Measurements from ENCODE around the gene POP7. TPM values are rescaled to one million over a fixed set of nuclear protein-coding genes. Genes with fewer than 3 reads are reported as not detected.
A peak's percentile ranks its signal among the peaks of the same experiment; 100 is the strongest.
"Not testable (repeated sequence)": the region's sequence is repeated elsewhere in the genome, so short reads cannot be mapped to it uniquely, and the experiment has no call there.

Gene POP7
- total RNA-seq, 6 experiments from 2014 or later, result 30.2 to 42.2 (median 34.4) TPM

DNA sequence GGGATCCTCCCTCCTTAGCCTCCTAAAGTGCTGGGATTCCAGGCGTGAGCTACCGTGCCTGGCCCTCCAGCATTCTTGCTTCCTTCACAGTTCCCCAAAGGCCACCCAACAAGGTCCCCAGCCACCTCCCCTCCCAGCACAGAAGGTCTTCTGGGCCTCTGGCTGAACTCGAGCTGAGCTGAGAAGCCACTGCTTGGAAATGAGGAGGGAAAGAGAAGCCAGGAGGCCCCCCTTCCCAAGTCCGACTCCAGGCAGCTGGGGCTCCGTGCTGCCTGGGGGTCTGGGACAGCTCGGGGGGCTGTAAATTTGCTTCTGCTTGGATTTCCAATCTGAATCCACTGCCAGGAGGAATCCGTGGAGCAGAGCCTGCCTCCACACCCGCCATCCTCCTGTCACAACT is 8.8 kb downstream of the POP7 start:
- DNase-seq, result no peak
- Mint-ChIP-seq H3K27ac (no peak overlapping the region), H3K9me3 (no peaks in the 10 kb centered on the region), H3K4me1 (ENCODE audit: low read depth) (no peaks in the 10 kb centered on the region), H3K27me3 (ENCODE audit: insufficient read depth) (peaks cover 18% of the 10 kb centered on the region), H3K36me3 (ENCODE audit: low read depth) (no peaks in the 10 kb centered on the region), H3K4me3 (no peak overlapping the region)
- TF ChIP-seq CTCF (IDR thresholded peaks at IDR 0.05), result no peak

DNA sequence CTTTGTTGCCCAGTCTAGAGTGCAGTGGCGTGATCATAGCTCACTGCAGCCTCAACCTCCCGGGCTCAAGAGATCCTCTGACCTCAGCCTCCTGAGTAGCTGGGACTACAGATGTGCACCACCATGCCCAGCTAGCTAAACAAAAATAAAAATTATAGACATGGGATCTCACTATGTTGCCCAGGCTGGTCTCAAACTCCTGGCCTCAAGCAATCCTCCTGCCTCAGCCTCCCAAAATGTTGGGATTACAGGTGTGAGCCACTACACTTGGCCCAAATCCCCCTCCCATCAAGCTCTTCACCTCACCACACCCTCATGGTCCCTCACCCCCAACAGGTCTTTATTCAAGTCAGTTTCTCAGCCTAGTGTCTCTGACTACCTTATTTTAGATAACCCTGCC is 11.2 kb downstream of the POP7 start:
- peaks cover 37% of the 10 kb centered on the region for H3K27me3 Mint-ChIP-seq (ENCODE audit: insufficient read depth)
- H3K27ac Mint-ChIP-seq; H3K4me3 Mint-ChIP-seq; H3K4me1 Mint-ChIP-seq (ENCODE audit: low read depth); H3K9me3 Mint-ChIP-seq; H3K36me3 Mint-ChIP-seq (ENCODE audit: low read depth); DNase-seq: not testable (repeated sequence)

DNA sequence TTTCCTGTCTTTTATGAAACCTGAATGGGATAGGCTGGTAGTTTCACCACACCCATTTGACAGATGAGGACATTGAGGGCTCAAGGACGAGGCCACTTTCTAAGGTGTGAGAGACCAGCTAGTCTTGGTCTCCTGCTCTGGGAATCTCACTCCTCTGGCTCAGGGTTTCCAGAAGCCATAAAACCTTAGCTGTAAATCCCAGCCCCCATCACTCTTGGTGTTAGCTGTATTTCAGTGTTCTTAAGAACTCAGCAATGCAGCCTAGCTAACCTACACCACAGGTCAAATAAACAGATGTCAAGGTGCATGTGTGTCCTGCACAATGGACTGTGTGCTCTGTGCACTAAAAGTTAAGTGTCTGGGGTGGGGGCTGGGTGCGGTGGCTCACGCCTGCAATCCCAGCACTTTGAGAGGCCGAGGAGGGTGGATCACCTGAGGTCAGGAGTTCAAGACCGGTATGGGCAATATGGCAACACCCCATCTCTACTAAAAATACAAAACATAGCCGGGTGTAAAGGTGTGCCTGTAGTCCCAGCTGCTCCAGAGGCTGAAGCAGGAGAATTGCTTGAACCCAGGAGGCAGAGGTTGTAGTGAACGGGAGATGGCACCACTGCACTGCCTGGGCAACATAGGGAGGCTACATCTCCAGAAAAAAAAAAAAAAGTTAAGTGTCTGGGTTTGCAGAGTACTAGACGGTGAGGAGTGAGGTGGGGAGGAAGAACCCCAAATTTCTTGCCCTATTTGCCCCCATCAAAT is 13.8 kb downstream of the POP7 start:
- Mint-ChIP-seq H3K27ac (no peak overlapping the region), H3K36me3 (ENCODE audit: low read depth) (no peaks in the 10 kb centered on the region), H3K9me3 (no peaks in the 10 kb centered on the region), H3K27me3 (ENCODE audit: insufficient read depth) (peaks cover 46% of the 10 kb centered on the region), H3K4me3 (no peak overlapping the region), H3K4me1 (ENCODE audit: low read depth) (no peaks in the 10 kb centered on the region)
- peak; percentile 48 for DNase-seq
- peak; percentile 74 for TF ChIP-seq CTCF (IDR thresholded peaks at IDR 0.05)

DNA sequence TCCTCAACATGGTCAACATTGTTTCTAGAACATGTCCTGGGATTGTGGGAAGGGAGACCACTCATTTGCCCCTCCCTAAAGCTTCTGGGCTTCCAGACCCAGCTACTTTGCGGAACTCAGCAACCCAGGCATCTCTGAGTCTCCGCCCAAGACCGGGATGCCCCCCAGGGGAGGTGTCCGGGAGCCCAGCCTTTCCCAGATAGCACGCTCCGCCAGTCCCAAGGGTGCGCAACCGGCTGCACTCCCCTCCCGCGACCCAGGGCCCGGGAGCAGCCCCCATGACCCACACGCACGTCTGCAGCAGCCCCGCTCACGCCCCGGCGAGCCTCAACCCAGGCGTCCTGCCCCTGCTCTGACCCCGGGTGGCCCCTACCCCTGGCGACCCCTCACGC is 14.4 kb downstream of the POP7 start, which contains the start of gene EPO:
Gene EPO, plus strand, starts transcription at position 190 of the 392 bp plus-strand sequence. CDS start 513 bp downstream, outside the sequence.
- H3K4me1 Mint-ChIP-seq (ENCODE audit: low read depth), result peaks cover 5% of the 10 kb centered on the region
- DNase-seq, result no peak
- peak; percentile 37; the same call in 1 of the 2 replicates for TF ChIP-seq CTCF (IDR thresholded peaks at IDR 0.05)
- no peak within 1 kb of the TSS for H3K27ac Mint-ChIP-seq
- no peak within 1 kb of the TSS for H3K4me3 Mint-ChIP-seq
- H3K27me3 Mint-ChIP-seq (ENCODE audit: insufficient read depth), result peaks cover 48% of the 10 kb centered on the region
- H3K36me3 Mint-ChIP-seq (ENCODE audit: low read depth), result no peaks in the 10 kb centered on the region
- no peaks in the 10 kb centered on the region for H3K9me3 Mint-ChIP-seq

- Mint-ChIP-seq H3K27ac (no peak overlapping the region), H3K36me3 (ENCODE audit: low read depth) (no peaks in the 10 kb centered on the region), H3K4me3 (no peak overlapping the region), H3K4me1 (ENCODE audit: low read depth) (peaks cover 11% of the 10 kb centered on the region), H3K27me3 (ENCODE audit: insufficient read depth) (peaks cover 44% of the 10 kb centered on the region), H3K9me3 (no peaks in the 10 kb centered on the region)
- TF ChIP-seq CTCF (IDR thresholded peaks at IDR 0.05), result no peak
- DNase-seq, result no peak
These were observed 15.0 kb downstream of the POP7 start for GRCh38 chr7:100720671-100721504.

DNA sequence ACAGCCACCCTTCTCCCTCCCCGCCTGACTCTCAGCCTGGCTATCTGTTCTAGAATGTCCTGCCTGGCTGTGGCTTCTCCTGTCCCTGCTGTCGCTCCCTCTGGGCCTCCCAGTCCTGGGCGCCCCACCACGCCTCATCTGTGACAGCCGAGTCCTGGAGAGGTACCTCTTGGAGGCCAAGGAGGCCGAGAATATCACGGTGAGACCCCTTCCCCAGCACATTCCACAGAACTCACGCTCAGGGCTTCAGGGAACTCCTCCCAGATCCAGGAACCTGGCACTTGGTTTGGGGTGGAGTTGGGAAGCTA is 15.5 kb downstream of the POP7 start:
- Mint-ChIP-seq H3K27ac (no peak overlapping the region), H3K36me3 (ENCODE audit: low read depth) (no peaks in the 10 kb centered on the region), H3K9me3 (no peaks in the 10 kb centered on the region), H3K27me3 (ENCODE audit: insufficient read depth) (peaks cover 44% of the 10 kb centered on the region), H3K4me3 (no peak overlapping the region), H3K4me1 (ENCODE audit: low read depth) (peaks cover 16% of the 10 kb centered on the region)
- no peak for TF ChIP-seq CTCF (IDR thresholded peaks at IDR 0.05)
- no peak for DNase-seq

All from HFFc6 (cell line).